ENCODE data around the gene IFNG-AS1.

DNA sequence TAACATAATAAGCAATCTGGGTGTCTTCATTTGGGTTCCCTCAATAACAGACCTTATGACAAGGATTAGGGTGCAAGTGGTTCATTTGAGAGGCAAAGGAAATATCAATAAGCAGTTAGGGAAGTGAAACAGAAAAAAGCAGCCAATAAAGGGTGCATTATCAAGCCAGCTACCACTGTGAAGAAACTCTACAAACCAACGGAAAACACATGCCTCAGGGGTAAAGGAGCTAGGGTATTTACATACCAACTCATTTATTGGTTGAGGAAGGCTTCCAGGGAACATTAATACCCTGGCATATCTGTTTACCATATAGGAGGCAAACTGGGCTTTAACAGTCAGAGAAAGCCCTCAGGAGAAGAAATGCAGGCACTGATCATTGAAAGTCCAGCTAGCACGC lies 22.7 kb upstream of the IFNG-AS1 start:
- TF ChIP-seq, protein P1, sequence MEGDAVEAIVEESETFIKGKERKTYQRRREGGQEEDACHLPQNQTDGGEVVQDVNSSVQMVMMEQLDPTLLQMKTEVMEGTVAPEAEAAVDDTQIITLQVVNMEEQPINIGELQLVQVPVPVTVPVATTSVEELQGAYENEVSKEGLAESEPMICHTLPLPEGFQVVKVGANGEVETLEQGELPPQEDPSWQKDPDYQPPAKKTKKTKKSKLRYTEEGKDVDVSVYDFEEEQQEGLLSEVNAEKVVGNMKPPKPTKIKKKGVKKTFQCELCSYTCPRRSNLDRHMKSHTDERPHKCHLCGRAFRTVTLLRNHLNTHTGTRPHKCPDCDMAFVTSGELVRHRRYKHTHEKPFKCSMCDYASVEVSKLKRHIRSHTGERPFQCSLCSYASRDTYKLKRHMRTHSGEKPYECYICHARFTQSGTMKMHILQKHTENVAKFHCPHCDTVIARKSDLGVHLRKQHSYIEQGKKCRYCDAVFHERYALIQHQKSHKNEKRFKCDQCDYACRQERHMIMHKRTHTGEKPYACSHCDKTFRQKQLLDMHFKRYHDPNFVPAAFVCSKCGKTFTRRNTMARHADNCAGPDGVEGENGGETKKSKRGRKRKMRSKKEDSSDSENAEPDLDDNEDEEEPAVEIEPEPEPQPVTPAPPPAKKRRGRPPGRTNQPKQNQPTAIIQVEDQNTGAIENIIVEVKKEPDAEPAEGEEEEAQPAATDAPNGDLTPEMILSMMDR (IDR thresholded peaks at IDR 0.05) = no peak
- TF ChIP-seq POLR2A (IDR thresholded peaks at IDR 0.05; ENCODE audit: low read depth) (no peak), POLR2AphosphoS5 (IDR thresholded peaks at IDR 0.05) (no peak)

All from esophagus muscularis mucosa (tissue), 3 donors.